NOMO-1 (cell line): Measurements from ENCODE around the gene DNAJC5G.
"Not testable (repeated sequence)": the region's sequence is repeated elsewhere in the genome, so short reads cannot be mapped to it uniquely, and the experiment has no call there.

ENCODE experiments used
- DNase-seq, 2 experiments: peaks; one replicate each; lab custom pipeline; 2025; ENCODE audit not compliant: unreplicated experiment in 2 of 2; lab: John Stamatoyannopoulos, UW

DNAJC5G gene

DNA sequence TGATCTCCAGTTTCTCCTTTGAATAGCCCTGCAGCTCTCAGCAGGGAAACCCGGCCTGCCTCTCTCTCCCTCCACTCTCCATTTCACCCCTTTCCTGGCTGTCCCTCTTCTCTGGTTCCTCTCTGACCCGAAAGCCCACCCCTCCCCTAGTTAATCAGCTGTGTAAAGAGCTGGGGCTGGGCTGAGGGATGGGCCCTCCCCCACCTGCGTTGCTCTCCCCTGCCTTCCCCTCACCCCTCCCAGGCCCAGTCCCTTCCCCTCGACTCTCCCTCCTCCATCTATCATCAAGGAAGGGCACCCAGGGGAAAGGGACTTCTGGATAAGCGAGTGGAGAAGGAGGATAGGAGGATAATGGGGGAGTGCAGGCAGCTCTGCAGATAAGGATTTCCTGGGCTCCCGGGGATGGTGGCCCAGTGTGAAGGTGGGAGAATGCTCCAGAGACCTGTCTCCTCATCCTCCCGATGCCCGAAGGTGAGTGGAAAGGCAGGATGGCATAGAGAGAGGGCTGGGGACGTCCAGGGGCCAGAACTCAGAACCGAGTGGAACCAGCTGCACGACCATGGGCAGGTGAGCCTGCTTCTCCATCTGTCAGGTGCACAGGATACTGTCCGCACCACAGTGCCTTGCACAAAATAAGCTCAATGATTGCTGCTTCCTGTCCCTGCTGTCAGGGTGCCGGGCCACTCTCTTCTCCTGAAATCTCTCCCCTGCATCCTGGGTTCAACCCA is 24.4 kb upstream of the DNAJC5G start:
- no peak for DNase-seq

DNA sequence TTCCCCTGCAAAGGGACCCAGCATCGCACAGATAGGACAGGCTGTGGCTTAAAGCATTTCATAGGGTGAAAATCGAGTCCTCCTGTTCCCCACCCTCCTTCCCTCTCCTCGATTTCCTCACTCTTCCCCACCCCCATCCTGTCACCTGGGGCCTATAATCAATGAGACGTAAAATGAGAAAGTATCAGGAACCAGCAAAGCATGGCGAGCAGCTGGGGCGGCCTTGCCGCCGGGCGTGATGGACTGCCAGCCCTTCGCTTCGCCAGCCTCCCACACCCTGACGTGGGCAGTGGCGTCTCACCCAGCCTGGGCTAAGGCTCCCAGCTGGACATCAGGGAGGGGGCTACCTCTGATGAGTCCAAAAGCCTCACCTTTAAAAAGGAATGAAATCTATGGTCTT is 23.5 kb upstream of the DNAJC5G start:
- no peak for DNase-seq

DNA sequence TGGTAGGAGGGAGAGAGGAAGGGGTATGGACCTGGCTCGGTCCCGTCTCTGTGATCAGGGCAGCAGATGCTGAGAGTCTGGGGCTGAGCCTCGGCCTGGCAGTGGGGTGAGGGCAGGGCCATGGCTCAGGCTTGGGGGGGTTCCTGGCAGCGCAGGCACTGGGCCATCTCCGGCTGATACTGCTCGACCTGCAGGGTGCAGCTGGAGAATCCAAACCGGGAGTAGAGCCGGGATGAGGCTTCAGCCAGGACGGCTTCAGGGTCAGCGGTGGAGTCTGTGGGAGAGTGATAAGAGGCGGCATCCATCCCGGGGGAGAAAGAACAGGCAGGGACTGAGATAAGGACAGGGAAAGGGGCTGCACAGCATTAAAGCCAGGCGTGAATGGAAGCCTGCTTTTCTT is 20.0 kb upstream of the DNAJC5G start:
- no peak for DNase-seq

DNA sequence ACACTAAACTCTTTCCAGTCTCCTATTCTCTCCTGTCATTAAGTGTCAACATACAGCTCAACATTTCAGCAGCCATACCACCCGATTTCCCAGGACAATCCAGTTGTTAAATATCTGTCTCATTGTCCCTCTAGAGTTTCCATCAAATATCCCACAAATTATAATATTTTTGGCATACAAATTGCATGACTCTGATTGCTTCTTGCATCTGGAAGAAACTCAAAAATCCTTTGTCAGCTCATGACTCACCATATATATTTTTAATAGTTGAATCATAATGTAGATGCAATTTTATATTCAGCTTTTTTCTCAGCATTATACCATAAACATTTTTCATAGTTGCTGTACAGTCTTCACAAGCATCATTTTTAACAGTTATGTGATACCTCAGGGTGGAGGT is 19.6 kb upstream of the DNAJC5G start:
- DNase-seq = no peak

DNA sequence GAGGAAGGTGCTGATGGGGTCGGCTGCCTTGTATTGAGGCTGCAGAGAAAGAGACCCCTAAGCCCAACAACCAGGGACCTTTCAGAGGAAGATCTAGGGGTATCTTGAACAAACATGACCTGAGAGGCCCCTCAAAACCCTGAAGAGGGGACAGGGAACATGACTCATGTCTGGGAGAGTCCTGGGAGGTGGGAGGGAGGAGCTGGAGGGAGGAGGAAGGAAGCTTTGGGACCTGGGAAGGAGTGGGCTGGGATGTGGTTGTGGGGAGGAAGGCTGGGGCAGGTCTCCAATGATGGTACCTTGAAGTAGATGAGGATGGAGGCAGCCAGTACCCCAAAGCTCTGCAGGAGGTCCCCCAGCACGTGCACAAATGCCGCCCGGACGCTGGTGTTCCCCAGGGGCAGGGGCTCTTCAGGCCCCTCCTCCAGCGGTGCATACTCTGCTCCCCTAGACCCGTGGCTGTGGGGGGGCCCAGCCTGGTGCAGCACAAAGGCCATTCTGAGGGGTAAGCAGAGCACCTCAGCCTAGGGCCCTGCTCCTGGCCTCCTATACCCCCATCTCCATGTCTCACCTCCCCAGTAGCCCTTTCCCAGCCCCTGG is 18.3 kb upstream of the DNAJC5G start:
- DNase-seq = no peak

DNA sequence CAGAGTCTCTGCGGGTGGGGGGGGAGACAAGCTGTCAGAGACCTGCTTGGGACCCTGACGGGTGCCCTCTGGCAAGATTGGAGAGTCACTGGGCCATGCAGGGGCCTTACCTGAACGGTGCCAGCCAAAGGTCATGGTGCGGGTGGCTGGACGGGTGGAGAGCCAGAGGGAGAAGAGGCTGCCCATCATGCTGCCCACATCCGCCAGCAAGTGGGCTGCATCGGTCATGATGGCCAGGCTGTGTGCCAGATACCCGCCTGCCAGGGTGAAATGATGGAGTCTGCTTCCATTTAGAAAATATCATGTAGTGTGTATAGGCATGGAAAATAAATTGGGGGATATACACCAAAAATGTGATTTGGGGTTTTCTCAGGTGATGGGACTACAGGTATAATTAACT is 17.2 kb upstream of the DNAJC5G start:
- no peak for DNase-seq

DNA sequence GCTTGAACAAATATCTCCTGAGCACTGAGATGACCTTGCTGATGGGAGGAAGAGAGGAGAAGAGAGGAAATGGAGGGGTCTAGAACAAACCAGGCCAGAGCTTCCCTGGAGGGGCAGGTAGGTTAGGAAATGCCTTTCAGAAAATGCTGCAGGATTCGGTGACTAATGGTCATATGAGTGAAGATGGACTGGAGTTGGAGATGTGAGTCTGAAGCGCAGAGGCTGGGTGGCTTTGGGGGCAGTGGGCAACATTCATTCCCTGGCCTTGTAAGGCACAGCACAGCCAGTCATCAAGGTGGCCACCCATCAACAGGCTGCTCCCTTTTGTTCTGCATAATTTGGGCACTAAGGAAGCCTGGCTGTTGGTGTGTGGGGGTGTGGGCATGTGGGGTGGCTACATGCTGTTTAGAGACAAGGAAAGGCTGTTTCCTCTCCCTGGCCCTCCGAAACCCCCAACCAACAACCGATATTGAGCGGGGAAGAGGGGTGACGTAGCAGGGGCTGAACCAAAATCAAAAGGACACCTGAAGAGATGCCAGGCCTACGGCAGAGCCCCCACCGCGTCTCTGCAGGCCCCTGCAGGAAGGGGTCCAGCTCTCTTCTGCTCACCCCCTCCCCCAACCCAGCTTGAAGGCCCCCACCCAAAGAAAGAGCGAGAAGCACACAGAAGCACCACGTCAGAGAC is 13.8 kb upstream of the DNAJC5G start:
- DNase-seq = no peak

DNA sequence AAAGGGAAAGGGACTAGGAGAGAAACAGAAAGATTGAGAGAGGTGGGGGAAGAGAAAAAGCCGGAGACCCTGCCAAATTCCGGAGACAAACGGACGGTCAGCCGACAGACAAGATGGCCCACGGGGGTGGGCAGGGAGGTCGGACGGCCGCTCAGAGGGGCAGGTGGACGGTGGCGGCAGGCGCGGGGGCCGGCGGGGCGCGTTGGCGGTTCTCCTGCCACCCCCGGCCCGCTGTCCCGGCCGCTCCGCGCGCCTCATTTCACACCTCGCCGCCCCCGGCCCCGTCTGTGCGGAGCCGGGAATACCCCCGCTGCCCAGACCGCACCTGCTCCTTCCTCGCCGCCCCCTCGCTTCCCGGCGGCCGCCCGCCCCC is 13.3 kb upstream of the DNAJC5G start:
- no peak for DNase-seq

DNA sequence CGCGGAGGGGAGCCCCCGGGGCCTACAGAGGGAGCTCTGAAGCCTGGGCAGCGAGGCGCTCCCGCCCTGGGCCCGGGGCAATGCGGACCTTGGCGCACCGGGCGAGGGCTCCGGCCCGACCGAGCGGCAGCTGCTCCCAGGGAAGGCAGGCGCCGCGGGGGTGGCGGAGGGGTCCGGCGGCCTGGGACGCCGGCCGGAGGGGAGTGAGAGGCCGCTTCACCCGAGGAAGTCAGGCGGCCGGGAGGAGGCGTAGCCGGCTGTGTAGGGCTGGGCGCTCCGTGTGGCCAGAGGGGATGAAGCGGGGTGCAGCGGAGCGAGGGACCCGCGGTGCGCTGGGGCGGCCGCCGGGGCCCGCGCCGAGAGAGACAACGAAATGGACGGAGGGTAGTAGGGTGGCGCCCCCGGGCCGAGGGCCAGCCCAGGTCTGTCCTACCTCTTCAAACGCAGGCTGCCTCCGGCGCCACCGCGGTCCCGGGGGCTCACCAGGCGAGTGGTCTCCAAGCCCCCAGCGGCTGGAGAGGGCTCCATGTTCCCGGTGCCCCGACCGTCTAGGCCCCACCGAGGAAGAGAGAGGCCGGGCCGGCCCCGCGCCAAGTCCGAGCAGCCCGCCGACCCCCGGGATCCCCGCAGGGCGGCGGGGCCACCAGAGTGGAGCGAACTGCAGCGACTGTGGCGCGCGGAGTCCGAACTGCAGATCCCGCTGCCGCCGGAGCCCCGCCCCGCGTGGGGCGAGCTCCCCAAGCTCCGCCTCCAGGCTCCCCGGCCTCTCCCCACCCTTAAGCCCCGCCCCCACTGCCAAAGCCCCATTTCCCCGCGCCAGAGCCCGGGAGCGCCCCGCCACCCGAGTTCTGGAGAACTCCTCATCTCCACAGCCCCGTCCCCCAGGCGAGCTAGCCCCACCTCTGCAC is 12.6 kb upstream of the DNAJC5G start, which contains the start of gene SLC30A3:
Gene SLC30A3 (minus strand): TSS at position 669 of the 908 bp plus-strand sequence. CDS start 141 bp downstream, at position 528.
- DNase-seq = peak; percentile 29 to 32

DNA sequence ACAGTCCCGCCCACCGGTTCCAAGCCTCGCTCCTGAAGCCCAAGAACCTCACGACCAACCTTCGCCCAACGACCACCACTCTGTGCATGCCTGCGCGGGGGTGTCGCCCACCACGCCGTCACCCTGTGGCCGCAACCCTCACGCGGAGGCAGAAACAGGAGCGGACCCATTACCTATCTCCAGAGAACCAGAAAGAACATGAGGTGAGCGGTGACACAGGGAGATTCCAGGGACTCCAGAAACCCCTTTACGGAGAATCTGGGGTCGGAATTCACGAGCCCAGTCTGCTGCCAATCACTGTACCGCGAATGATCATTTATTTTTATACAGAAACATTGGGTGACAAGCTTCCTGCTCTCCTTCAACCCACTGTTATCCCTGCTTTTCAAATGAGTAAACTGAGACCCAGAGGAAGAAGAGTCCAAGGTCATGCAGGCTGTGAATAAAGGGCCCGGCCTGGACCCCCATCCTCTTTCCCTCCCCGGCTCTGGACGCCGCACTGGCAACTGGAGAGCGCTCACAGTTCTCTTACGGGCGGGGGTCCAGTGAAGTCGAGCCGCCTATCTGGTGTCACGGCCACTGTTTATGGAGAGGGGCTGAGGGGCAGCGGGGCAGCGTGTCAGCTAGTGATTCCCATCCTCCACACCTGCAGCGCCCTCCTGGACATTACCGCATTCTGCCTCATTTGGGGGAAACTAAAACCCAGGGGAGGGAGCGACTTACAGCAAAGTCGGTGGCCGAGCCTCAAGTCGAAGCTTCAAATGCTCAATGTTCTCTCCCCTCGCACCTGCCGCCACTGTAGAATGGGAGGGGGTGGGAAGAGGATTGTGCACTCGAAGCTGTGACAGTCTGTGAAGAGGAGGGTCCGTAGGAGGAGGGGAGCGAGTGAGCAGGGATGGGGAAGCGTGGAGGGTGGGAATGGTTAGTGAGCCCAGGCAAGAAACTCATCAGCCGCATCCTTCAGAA is 11.7 kb upstream of the DNAJC5G start:
- no peak for DNase-seq

DNA sequence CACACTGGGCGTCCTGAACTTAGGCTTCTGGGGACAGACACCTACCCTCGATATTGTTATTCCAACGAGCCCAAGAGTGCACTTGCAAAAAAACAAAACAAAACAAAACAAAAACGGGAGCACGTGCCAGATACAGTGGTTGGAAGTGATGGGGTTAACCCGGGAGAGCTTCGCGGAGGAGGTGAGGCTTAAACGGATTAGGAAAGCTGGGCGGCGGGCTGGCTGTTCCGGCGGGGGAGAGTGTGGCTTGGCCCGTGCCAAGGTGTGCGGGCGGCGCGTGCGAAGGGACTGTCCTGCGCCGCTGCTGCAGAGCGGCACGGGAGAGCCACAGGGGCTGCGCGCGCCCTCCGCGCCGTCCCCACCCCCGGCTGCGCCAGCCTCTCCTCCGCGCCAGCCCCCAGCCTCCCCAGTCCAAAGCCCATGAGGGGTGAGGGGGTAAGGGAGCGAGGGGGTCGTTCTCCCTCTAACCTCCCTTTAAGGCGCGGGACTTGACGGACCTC is 10.9 kb upstream of the DNAJC5G start:
- DNase-seq = peak in 1 of 2 experiments; percentile 12

DNA sequence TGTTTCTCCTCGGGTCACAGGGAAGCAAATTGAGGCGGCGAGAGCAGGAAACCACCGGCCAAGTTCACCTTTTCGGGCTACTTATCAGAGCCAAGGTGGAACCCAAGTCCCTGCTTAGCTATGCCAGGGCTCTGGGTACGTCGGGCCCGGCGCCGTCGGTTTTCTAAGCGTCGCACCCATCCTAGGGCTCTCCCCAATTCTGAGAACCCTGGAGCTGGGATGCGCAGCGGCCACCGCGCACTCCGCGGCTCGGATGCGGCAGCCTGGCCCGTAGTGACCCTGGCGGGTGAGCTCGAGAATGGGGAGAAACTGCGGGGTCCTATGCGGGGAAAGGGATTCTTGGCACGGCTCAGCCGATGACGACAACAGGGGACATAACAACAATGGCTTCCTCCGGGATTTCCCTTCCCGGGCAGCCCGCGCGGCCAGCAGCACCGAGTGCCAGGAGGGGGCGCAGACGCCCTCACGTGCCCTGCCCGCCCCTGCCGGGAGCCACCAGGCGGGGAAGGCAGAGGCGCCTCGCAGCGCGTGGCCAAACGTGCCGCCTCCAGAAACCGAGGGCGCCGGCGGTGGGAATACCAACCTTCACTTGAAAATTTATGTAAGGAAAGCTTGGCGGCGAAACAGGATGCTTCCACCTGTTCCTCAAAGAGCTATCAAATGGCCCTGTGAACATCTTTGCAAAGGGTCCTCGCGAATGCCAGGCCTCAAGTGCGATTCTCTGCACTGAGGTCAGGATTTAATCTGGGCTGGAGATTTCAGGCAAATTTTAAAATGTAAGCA is 10.3 kb upstream of the DNAJC5G start:
- DNase-seq = peak; percentile 29 to 30

DNA sequence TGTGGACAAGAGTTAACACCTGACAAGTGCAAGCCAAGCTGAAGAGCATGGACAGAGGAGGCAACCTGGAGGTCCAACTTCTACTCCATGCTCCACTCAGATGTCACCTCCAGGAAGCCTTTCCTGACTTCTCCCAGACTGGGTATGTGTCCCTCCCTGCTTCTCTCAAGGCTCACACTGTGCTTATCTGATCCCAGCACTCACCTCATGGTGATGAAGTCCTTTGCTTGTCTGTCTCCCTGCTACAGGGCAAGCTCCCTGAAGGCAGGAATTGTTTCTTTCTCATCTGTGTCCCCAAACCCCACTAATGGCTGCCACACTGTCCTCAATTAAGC is 9.7 kb upstream of the DNAJC5G start:
- no peak for DNase-seq

DNA sequence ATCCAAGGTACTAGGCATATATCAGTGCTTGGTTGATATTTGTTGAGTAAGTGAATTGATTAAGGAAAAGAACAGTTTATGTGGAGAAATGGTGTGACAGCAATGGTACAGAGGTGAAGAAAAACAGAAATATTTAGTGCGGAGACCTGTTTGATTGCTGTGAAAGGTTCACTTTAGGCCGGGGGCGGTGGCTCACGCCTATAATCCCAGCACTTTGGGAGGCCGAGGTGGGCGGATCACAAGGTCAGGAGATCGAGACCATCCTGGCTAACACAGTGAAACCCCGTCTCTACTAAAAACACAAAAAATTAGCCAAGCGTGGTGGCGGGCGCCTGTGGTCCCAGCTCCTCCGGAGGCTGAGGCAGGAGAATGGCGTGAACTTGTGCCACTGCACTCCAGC is 6.9 kb upstream of the DNAJC5G start:
- DNase-seq = not testable (repeated sequence)

DNA sequence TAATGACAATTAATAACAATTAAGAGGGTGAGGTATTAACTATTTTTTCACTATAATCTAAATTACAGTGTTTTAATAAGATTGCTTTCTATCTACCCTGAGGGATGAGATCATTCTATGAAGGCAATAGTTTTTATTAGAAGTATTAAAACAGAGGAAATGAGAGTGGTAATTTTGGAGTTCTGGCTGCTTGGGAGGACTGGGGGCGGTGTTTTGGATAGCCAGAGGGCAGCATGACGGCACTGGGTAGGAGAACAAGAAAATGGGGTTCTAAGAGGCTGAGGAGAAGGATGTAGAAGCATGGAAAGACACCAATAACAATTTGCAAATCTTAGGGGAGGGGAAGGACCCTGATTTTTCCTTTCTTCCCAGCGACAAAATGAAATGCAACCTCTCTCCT is 5.1 kb upstream of the DNAJC5G start:
- no peak for DNase-seq

DNA sequence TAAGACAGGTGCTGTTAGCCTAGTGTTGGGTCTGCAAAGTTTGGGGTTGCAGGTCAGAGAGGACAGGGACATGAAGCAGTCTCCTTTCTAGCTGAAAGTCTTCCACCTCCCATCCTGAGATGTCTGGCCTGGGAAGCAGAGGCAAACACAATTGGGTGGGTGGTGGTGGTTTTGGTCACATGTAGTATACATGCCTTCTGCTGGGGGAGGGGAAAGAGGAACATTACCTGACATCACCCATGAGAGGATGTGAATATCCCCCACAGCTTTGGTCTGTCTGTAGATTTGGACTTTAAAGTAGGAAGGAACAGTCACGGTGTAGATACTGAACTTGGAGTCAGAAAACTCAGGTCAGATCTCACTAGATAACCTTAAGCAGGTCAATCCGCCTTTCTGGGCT is 4.6 kb upstream of the DNAJC5G start:
- no peak for DNase-seq

DNA sequence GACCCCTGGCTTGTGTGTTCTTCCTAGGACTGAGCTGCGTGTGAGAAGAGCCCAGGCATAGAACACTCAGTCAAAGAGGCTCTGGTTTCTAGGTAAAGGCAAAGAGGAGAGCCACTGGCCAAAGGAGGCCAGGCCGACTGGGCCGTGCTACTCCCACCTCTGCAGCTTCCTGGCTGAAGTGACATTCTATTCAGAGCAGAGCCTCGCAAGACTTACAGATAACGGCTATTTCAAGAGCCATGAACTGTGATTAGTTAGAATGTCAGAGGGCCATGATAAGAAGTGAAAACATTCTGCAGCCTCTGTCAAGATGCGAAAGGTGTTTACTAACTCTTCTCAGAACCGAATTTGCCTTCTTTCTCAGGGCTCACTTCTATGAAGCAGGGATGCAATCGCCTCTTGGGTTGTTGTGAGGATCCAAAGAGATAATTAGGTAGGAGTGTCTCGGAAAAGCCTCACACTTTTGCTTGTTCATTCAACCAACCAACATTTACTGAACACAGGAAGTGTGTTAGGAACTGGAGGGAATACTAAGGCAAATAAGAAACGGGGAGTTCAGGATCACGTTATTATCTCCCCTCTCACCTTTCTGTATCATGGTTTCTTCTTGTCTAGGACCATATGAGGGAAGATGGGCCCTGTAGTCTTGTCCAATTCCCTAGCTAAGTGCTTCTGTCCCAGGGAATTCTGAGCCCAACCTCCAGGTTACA is 3.4 kb upstream of the DNAJC5G start:
- no peak for DNase-seq
